CD4-positive, CD25-positive, alpha-beta regulatory T cell (primary cell): Measurements from ENCODE around the gene PLCB4. TPM values are rescaled to one million over a fixed set of nuclear protein-coding genes. Genes with fewer than 3 reads are reported as not detected.
A peak's percentile ranks its signal among the peaks of the same experiment; 100 is the strongest.
"Not testable (repeated sequence)": the region's sequence is repeated elsewhere in the genome, so short reads cannot be mapped to it uniquely, and the experiment has no call there.

Source experiments
- ATAC-seq, 2 donors: fragments of 150-1000 bp; cut with Tn5 transposase; one replicate each; pipeline ENCODE4 v1.10.0; 2021; ENCODE audit warnings: low read depth in 2 of 2, moderate number of reproducible peaks in 2 of 2, moderate library complexity in 1 of 2
- DNase-seq, 3 donors: peaks; one replicate each; pipeline versions ENCODE4 v3.0.0 to v3.0.0-alpha.2; 2012 to 2022; ENCODE audit warnings: mixed read lengths in 1 of 3
- H3K27ac ChIP-seq: one replicate; pipeline ENCODE4 v1.7.0; 2013; ENCODE audit warnings: mild to moderate bottlenecking, low read length; ENCODE audit not compliant: insufficient read depth, poor library complexity, severe bottlenecking
- H3K27me3 ChIP-seq: one replicate; pipeline ENCODE4 v1.7.0; 2013; ENCODE audit warnings: low read length; ENCODE audit not compliant: control insufficient read depth, insufficient read depth
- H3K36me3 ChIP-seq: one replicate; pipeline ENCODE4 v1.7.0; 2013; ENCODE audit warnings: mild to moderate bottlenecking, low read length, moderate library complexity; ENCODE audit not compliant: control insufficient read depth, insufficient read depth
- H3K4me1 ChIP-seq: 2 replicates; pipeline ENCODE4 v1.7.0; 2013; ENCODE audit warnings: mild to moderate bottlenecking, low read length; ENCODE audit not compliant: insufficient read depth, control insufficient read depth, poor library complexity, severe bottlenecking
- H3K4me3 ChIP-seq: one replicate; pipeline ENCODE4 v1.7.0; 2013; ENCODE audit warnings: low read depth, mild to moderate bottlenecking, low read length, moderate library complexity
- H3K9me3 ChIP-seq, 2 experiments: 1 replicate in 1 of 2; 2 replicates in 1 of 2; pipeline ENCODE4 v1.7.0; 2013; ENCODE audit warnings: low read length in 2 of 2, mild to moderate bottlenecking in 1 of 2, moderate library complexity in 1 of 2; ENCODE audit not compliant: control insufficient read depth in 2 of 2
- H3K27ac Mint-ChIP-seq, 3 donors: one replicate each; pipeline ENCODE4 v1.8.0; 2020 to 2022; ENCODE audit warnings: mild to moderate bottlenecking in 3 of 3, mixed read lengths in 3 of 3, moderate library complexity in 2 of 3
- H3K27me3 Mint-ChIP-seq: one replicate; pipeline ENCODE4 v1.8.0; 2022; ENCODE audit warnings: mild to moderate bottlenecking, mixed read lengths
- H3K36me3 Mint-ChIP-seq: one replicate; pipeline ENCODE4 v1.8.0; 2020; ENCODE audit warnings: mixed read lengths
- H3K4me1 Mint-ChIP-seq, 4 donors: one replicate each; pipeline ENCODE4 v1.8.0; 2020 to 2022; ENCODE audit warnings: mixed read lengths in 4 of 4, mild to moderate bottlenecking in 1 of 4
- H3K4me3 Mint-ChIP-seq, 4 donors: one replicate each; pipeline ENCODE4 v1.8.0; 2020 to 2022; ENCODE audit warnings: mild to moderate bottlenecking in 4 of 4, mixed read lengths in 4 of 4, moderate library complexity in 3 of 4
- H3K9me3 Mint-ChIP-seq, 7 donors: one replicate each; pipeline ENCODE4 v1.8.0; 2020 to 2022; ENCODE audit warnings: mixed read lengths in 7 of 7, mild to moderate bottlenecking in 3 of 7, moderate library complexity in 2 of 7
- polyA plus RNA-seq, 4 donors: library from polyadenylated mRNA; unstranded; fragments of 300-500 nt; fragmentation: Illumina TruSeq; gene quantifications; one replicate each; pipeline ENCODE4 v1.2.3, GENCODE V29; 2021
- total RNA-seq: library from RNA; stranded (reverse); gene quantifications from one replicate; pipeline ENCODE4 v1.2.3, GENCODE V29; 2022

The PLCB4 gene
- total and polyA plus RNA-seq, 5 donors from 2014 or later: 0.94 TPM; not detected in 4

DNA sequence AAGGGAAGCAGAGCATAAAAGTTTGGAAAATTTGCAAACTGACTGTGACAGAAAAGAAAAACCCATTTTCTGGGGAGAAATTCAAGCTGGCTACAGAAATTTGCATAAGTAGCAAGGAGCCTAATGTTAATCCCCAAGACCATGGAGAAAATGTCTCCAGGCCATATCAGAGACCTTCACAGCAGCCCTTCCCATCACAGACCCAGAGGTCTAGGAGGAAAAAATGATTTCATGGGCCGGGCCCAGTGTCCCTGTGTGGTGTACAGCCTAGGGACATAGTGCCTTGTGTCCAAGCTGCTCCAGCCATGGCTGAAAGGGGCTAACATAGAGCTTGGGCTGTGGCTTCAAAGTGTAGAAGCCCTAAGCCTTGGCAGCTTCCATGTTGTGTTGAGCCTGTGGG, 83.3 kb downstream of the PLCB4 start:
- not testable (repeated sequence) for H3K9me3 ChIP-seq, H3K27me3 ChIP-seq, H3K36me3 Mint-ChIP-seq, H3K36me3 ChIP-seq, H3K27ac Mint-ChIP-seq, H3K27me3 Mint-ChIP-seq, H3K4me1 ChIP-seq, DNase-seq, H3K4me3 ChIP-seq, H3K4me3 Mint-ChIP-seq, H3K27ac ChIP-seq, H3K4me1 Mint-ChIP-seq, ATAC-seq
- peaks cover 0 to 28% (median 6%) of the 10 kb centered on the region in 7 donors for H3K9me3 Mint-ChIP-seq

DNA sequence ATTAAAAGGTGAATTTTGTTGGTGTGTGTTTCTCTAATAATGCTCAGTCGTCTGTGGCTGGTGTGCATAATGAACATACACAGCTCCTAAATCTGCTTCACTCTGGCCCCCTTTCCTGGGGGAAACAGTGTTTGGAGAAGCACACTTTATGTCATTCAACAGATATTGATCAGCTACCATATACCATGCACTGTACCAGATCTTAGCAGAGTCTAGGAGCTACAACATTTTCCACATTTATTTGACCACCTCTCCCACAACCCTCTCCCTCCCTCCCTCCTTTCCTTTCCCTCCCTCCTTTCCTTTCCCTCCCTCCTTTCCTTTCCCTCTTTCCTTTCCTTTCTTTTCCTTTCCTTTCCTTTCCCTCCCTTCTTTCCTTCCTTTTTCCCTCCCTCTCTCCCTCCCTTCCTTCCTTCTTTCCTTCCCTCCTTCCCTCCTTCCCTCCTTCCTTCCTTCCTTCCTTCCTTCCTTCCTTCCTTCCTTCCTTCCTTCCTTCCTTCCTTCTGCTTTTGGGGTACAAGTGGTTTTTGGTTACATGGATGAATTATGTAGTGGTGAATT, 85.7 kb downstream of the PLCB4 start:
- peaks cover 0 to 23% (median 6%) of the 10 kb centered on the region in 7 donors for H3K9me3 Mint-ChIP-seq
- no peaks in the 10 kb centered on the region for H3K4me1 Mint-ChIP-seq
- ATAC-seq (no peak), DNase-seq (no peak)
- H3K27ac Mint-ChIP-seq: no peak overlapping the region
- H3K27me3 ChIP-seq: no peaks in the 10 kb centered on the region
- H3K27me3 Mint-ChIP-seq: no peaks in the 10 kb centered on the region
- H3K4me3 Mint-ChIP-seq: no peak overlapping the region
- no peaks in the 10 kb centered on the region for H3K4me1 ChIP-seq
- no peaks in the 10 kb centered on the region for H3K36me3 Mint-ChIP-seq
- no peaks in the 10 kb centered on the region for H3K36me3 ChIP-seq
- no peaks in the 10 kb centered on the region for H3K9me3 ChIP-seq
- H3K4me3 ChIP-seq: no peak overlapping the region
- no peak overlapping the region for H3K27ac ChIP-seq

DNA sequence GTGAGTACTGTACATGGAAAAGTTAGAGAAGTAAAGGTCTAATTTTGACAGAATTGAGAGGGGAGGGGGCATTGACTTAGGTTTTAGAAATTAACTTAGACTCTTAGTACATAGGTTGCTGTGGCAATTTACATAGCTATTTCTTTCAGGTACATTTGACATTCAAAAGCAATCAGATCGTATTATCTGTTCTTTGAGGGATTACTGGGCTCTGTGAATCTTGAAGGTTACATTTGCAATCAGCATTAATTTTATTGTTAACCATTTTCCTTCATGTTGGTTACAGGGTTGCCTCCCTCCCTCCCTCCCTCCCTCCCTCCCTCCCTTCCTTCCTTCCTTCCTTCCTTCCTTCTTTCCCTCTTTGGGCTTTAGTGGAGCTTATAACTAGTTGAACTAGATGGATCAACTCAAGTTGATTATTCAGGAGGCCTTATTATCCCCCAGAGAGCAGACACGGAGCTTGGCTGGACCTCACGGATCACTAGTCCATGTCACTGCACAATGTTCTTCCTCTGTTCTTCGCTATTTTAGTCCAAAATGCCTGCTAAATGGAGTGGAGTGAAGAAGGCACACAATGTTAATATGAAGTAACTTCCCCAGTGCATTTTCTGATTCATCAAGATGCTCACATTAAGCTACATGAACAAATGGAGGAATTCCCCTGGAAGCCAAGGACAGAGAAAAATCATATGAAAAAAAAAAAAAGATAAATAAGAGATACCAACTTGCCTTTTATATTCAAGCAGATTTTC, 87.8 kb downstream of the PLCB4 start:
- no peaks in the 10 kb centered on the region for H3K27me3 ChIP-seq
- H3K27ac Mint-ChIP-seq: no peak overlapping the region
- DNase-seq: no peak
- no peak overlapping the region for H3K27ac ChIP-seq
- H3K36me3 Mint-ChIP-seq: no peaks in the 10 kb centered on the region
- peaks cover 0 to 20% (median 4%) of the 10 kb centered on the region in 7 donors for H3K9me3 Mint-ChIP-seq
- no peak overlapping the region for H3K4me3 ChIP-seq
- H3K27me3 Mint-ChIP-seq: no peaks in the 10 kb centered on the region
- H3K4me3 Mint-ChIP-seq: no peak overlapping the region
- H3K36me3 ChIP-seq: no peaks in the 10 kb centered on the region
- ATAC-seq: no peak
- H3K4me1 Mint-ChIP-seq: no peaks in the 10 kb centered on the region
- H3K4me1 ChIP-seq: no peaks in the 10 kb centered on the region
- H3K9me3 ChIP-seq: no peaks in the 10 kb centered on the region

DNA sequence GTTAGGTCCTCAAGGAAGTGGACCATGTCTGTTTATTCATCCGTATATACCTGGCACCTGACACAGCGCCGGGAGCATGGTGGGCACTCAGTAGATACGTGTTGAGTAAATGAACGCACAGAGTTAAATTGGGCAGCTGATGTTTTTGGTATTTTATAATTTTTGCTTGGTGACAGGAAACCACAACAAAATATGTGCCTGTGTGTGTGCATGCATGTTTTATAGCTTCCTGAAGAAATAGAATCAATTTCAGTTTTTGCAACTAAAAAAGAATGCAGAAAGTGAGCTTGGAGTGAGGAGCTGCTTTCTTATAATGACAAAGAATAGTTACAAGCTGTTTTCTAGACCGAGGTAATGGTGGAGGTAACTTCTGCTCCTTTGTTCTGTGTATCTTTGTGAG, 91.4 kb downstream of the PLCB4 start:
- no peak overlapping the region for H3K4me3 Mint-ChIP-seq
- H3K27me3 ChIP-seq: no peaks in the 10 kb centered on the region
- no peaks in the 10 kb centered on the region for H3K36me3 Mint-ChIP-seq
- ATAC-seq (no peak), DNase-seq (no peak)
- H3K9me3 ChIP-seq: no peaks in the 10 kb centered on the region
- H3K4me1 Mint-ChIP-seq: no peaks in the 10 kb centered on the region
- peaks cover 0 to 8% (median 4%) of the 10 kb centered on the region in 7 donors for H3K9me3 Mint-ChIP-seq
- H3K4me3 ChIP-seq: no peak overlapping the region
- no peaks in the 10 kb centered on the region for H3K27me3 Mint-ChIP-seq
- no peaks in the 10 kb centered on the region for H3K36me3 ChIP-seq
- no peaks in the 10 kb centered on the region for H3K4me1 ChIP-seq
- H3K27ac Mint-ChIP-seq: peak overlapping the region in 1 of 3 donors; percentile 89
- no peak overlapping the region for H3K27ac ChIP-seq

DNA sequence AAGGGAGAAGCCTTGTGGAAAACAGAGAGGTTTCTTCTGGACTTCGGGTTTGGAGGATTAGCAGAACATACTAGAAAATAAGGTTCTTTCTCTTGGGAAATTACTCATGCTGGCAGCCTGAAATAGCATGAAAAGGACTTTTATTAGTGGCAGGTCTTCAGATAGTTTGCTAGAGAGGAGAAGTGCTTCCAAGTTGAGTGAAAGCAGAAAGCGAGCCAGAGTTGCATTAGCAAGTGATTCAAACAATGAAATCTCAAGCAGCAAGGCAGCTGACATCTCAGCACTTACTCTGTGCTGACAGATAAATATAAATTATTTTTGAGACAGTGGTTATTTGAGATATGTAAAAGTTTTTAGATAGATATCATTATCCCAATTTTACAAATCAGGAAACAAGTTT, 91.9 kb downstream of the PLCB4 start:
- no peak overlapping the region for H3K27ac ChIP-seq
- no peak for DNase-seq
- no peaks in the 10 kb centered on the region for H3K27me3 Mint-ChIP-seq
- H3K4me1 ChIP-seq: no peaks in the 10 kb centered on the region
- H3K9me3 Mint-ChIP-seq: peaks cover 0 to 6% (median under 1%) of the 10 kb centered on the region in 7 donors
- H3K27me3 ChIP-seq: no peaks in the 10 kb centered on the region
- H3K4me1 Mint-ChIP-seq: no peaks in the 10 kb centered on the region
- no peaks in the 10 kb centered on the region for H3K36me3 Mint-ChIP-seq
- H3K4me3 ChIP-seq: no peak overlapping the region
- H3K27ac Mint-ChIP-seq: peak overlapping the region in 1 of 3 donors; percentile 89
- ATAC-seq: no peak
- no peaks in the 10 kb centered on the region for H3K9me3 ChIP-seq
- no peak overlapping the region for H3K4me3 Mint-ChIP-seq
- H3K36me3 ChIP-seq: no peaks in the 10 kb centered on the region

DNA sequence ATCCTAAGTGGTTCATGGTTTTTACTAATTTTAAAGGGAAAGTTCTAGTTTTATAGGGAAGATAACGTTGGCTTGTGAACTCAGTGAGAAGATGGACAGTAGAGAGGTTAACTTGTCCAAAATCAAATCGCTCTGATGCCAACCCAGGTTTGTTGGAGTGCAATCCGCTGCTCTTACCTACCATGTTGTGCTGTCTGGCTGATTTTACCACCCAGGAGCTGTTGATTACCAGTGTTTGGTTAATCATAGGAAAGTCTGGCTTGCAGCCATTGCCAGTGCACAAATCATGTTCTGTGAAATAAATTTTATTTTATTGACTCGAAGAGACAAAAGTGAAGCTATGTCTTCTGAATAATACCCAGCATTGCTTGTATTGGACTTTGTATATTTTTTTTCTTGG, 92.4 kb downstream of the PLCB4 start:
- no peak for DNase-seq
- ATAC-seq: no peak
- no peaks in the 10 kb centered on the region for H3K9me3 ChIP-seq
- no peaks in the 10 kb centered on the region for H3K4me1 ChIP-seq
- no peak overlapping the region for H3K4me3 ChIP-seq
- no peaks in the 10 kb centered on the region for H3K36me3 ChIP-seq
- Mint-ChIP-seq H3K4me1 (no peaks in the 10 kb centered on the region), H3K36me3 (no peaks in the 10 kb centered on the region), H3K27me3 (no peaks in the 10 kb centered on the region), H3K9me3 (peaks cover 0 to 6% (median 0%) of the 10 kb centered on the region in 7 donors), H3K4me3 (no peak overlapping the region), H3K27ac (no peak overlapping the region)
- no peak overlapping the region for H3K27ac ChIP-seq
- no peaks in the 10 kb centered on the region for H3K27me3 ChIP-seq

DNA sequence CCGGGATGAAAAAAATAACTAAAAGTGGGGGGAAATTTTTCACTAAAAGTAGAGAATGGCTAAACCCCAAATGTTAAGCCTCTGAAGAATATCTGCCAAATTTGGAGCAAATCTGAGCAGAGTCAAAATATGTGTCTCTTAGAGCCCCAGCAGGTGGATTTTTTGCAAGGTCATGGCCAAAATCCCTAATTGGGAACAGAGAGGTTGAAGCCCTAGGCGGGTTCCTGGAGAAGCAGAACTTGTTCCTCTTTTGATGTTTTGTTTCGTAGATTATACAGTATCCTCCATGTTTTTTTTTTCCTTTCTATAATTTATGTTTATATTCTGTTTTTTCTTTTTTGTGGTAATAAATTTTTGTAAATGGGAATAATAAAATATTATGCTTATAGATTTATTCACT, 94.4 kb downstream of the PLCB4 start:
- Histone ChIP-seq H3K27me3 (no peaks in the 10 kb centered on the region), H3K9me3 (no peaks in the 10 kb centered on the region), H3K36me3 (no peaks in the 10 kb centered on the region), H3K4me1 (no peaks in the 10 kb centered on the region), H3K4me3 (no peak overlapping the region), H3K27ac (no peak overlapping the region)
- H3K36me3 Mint-ChIP-seq: no peaks in the 10 kb centered on the region
- no peak overlapping the region for H3K27ac Mint-ChIP-seq
- no peak for ATAC-seq
- H3K4me1 Mint-ChIP-seq: no peaks in the 10 kb centered on the region
- no peak overlapping the region for H3K4me3 Mint-ChIP-seq
- peaks cover 0 to 7% (median 0%) of the 10 kb centered on the region in 7 donors for H3K9me3 Mint-ChIP-seq
- no peak for DNase-seq
- H3K27me3 Mint-ChIP-seq: no peaks in the 10 kb centered on the region

DNA sequence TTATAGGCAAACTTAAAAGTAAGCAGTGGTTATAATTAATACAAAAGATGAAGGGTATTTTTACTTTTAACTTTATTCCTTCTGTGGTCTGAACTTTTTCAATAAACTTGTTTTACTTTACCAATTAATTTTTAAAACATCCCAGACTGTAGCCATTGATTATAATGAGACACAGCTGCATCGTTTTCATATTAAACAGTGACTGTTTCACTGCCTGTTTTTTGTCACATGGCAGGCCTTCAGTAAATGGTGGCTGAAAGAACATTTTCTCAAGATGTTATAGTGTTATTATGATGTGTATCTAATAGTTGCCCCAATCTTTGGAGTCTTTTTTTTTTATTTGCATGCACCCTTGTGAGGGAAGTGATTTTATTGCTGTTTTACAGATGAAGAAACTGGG, 95.1 kb downstream of the PLCB4 start:
- H3K4me1 Mint-ChIP-seq: no peaks in the 10 kb centered on the region
- Histone ChIP-seq H3K9me3 (no peaks in the 10 kb centered on the region), H3K4me3 (no peak overlapping the region), H3K27ac (no peak overlapping the region), H3K27me3 (no peaks in the 10 kb centered on the region), H3K36me3 (no peaks in the 10 kb centered on the region), H3K4me1 (no peaks in the 10 kb centered on the region)
- H3K9me3 Mint-ChIP-seq: peaks cover 0 to 7% (median 0%) of the 10 kb centered on the region in 7 donors
- no peak for ATAC-seq
- no peak for DNase-seq
- H3K27ac Mint-ChIP-seq: no peak overlapping the region
- no peak overlapping the region for H3K4me3 Mint-ChIP-seq
- no peaks in the 10 kb centered on the region for H3K27me3 Mint-ChIP-seq
- H3K36me3 Mint-ChIP-seq: no peaks in the 10 kb centered on the region
